Measurements from ENCODE around the gene PYCR2. TPM values are rescaled to one million over a fixed set of nuclear protein-coding genes. Genes with fewer than 3 reads are reported as not detected.

Gene PYCR2
- total and polyA plus RNA-seq, 2 of the 8 experiments (the other 6 are each of a cell fraction or from before 2014, with no cell fraction given) = 79.3 to 84.6 TPM

DNA sequence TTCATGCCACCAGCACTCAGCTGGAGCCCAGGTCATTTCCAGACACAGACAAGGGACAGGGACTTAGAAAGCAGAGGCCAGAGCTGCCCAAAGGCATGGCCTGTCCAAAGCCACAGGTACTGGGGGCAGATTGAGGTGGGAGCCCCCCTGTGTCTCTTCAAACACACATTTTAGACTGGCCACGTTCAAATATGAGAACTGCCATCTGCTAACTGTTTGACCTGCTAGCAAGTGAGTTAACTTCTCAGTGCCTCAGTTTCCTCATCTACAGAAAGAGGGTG, 17.8 kb upstream of the PYCR2 start (continued):
- TF ChIP-seq NANOG (IDR thresholded peaks at IDR 0.05; ENCODE audit: insufficient read depth, low read depth, low read length, poor library complexity, severe bottlenecking) (no peak), HDAC2 (IDR thresholded peaks at IDR 0.05; ENCODE audit: borderline replicate concordance in 1 of 2, low read depth in 2 of 2, low read length in 2 of 2) (no peak), KDM4A (IDR thresholded peaks at IDR 0.05; ENCODE audit: low read depth, low read length, severe bottlenecking) (no peak), CBX8 (IDR thresholded peaks at IDR 0.05; ENCODE audit: borderline replicate concordance, low read depth, low read length) (no peak), CREB1 (IDR thresholded peaks at IDR 0.05) (no peak), RNF2 (IDR thresholded peaks at IDR 0.05; ENCODE audit: borderline replicate concordance, low read depth, low read length, missing control alignments, poor library complexity, severe bottlenecking) (no peak), SIN3A (conservative IDR thresholded peaks at IDR 0.05 in 1 of 2, IDR thresholded peaks at IDR 0.05 in 1 of 2; ENCODE audit: low read depth in 1 of 2, low read length in 2 of 2) (no peak), SIRT6 (IDR thresholded peaks at IDR 0.05; ENCODE audit: low read length) (no peak), FOSL1 (IDR thresholded peaks at IDR 0.05; ENCODE audit: insufficient read depth, low read depth, low read length) (no peak)
